Measurements from ENCODE around the gene ABCC5.

DNA sequence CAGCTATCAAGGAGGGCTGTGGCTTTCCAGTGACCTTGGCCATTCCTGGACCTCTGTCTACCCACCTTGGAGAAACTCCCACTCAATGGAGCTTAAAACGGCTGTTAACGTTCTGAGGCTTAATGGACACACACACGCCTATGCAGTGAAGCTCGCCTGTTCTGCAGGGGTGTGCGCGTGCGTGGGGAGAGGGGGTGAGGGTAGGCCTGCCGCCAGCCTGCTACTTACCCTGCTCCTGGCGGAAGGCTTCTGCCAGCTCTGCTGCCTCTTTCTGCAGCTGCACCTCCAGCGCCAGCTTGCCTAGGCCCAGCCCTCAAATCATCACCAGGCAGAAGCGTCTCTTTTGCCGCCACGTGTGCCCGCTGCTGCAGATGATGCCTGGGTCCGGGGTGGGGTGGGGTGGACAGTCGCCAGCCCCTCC lies 109.8 kb downstream of the ABCC5 start:
- TF ChIP-seq POLR2A (IDR thresholded peaks at IDR 0.05; ENCODE audit: low read length) (no peak), GATA1 (IDR thresholded peaks at IDR 0.05; ENCODE audit: low read depth, low read length) (no peak)
